ENCODE results near the gene PARVA. TPM values are rescaled to one million over a fixed set of nuclear protein-coding genes. Genes with fewer than 3 reads are reported as not detected.

PARVA gene
- total and polyA plus RNA-seq, 9 of the 15 experiments (the other 6 are each of a cell fraction or from before 2014, with no cell fraction given): 0.11 TPM; not detected in 8

DNA sequence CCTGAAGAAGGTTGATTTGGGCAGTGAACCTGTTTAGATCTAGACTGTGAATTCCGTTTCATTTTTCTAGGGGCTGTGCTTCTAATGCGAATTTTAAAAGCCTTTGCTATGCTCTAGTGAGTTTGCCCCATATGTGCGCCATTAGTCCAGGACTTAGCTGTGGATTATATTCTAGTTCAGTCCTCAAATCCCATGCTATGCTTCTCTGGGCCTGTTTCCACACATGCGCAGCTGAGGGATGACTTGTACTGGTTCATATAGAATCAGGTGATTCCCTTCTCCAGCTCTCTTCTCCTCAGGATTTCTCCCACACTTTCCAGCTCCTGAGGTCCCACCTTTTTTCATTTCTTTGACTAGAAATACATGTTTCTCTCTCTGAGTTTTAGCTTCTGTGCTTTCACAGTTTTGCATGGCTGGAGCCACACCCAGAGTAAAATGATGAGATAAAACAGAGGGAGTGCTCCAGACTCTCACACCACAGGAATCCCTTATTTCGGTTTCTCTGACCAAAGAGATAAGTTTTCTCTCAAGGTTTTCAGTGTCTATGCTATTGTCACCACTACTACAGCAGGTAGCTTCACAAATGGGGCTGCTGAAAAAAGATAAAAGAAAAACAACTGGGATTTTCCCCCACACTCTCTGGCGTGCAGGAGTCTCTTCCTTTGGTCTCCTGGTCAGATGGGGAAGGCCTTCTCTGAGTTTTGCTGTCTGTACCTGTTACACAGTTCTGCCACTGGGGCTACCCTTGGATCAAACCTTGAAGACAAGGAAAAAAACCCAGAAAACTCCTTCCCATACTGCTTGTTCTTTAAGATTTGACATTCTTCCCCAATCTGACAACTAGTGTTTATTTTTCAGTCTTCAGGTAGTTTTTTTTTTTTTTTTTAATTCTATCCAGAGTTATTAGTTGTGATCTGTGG lies 200.6 kb downstream of the PARVA start (continued):
- TF ChIP-seq, protein P1, sequence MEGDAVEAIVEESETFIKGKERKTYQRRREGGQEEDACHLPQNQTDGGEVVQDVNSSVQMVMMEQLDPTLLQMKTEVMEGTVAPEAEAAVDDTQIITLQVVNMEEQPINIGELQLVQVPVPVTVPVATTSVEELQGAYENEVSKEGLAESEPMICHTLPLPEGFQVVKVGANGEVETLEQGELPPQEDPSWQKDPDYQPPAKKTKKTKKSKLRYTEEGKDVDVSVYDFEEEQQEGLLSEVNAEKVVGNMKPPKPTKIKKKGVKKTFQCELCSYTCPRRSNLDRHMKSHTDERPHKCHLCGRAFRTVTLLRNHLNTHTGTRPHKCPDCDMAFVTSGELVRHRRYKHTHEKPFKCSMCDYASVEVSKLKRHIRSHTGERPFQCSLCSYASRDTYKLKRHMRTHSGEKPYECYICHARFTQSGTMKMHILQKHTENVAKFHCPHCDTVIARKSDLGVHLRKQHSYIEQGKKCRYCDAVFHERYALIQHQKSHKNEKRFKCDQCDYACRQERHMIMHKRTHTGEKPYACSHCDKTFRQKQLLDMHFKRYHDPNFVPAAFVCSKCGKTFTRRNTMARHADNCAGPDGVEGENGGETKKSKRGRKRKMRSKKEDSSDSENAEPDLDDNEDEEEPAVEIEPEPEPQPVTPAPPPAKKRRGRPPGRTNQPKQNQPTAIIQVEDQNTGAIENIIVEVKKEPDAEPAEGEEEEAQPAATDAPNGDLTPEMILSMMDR (IDR thresholded peaks at IDR 0.05 in 2 of 3, conservative IDR thresholded peaks at IDR 0.05 in 1 of 3; ENCODE audit: insufficient read depth in 2 of 3, low read depth in 1 of 3, low read length in 3 of 3): peak in 2 of 3 experiments; percentile 25 to 46; a peak in 4 of 6 replicates
- TF ChIP-seq NRF1 (conservative IDR thresholded peaks at IDR 0.05 in 1 of 2, IDR thresholded peaks at IDR 0.05 in 1 of 2): peak; percentile 83 to 86
- no peak for TF ChIP-seq CHD2 (IDR thresholded peaks at IDR 0.05; ENCODE audit: low read depth, low read length)
- no peak for TF ChIP-seq RB1 (IDR thresholded peaks at IDR 0.05; ENCODE audit: low read depth)
- peak; percentile 78 for TF ChIP-seq MECOM (CRISPR knock-in tag; IDR thresholded peaks at IDR 0.05)
- TF ChIP-seq CBFA2T2 (conservative IDR thresholded peaks at IDR 0.05): peak; percentile 82
- no peak for TF ChIP-seq EHMT2 (IDR thresholded peaks at IDR 0.05)
- no peak for TF ChIP-seq CHD1 (IDR thresholded peaks at IDR 0.05; ENCODE audit: low read length)
- no peak for TF ChIP-seq ZNF3 (CRISPR knock-in tag; IDR thresholded peaks at IDR 0.05)
- TF ChIP-seq FOXK2 (conservative IDR thresholded peaks at IDR 0.05 in 1 of 2, IDR thresholded peaks at IDR 0.05 in 1 of 2; ENCODE audit: low read depth in 2 of 2): no peak
- TF ChIP-seq, protein P2, sequence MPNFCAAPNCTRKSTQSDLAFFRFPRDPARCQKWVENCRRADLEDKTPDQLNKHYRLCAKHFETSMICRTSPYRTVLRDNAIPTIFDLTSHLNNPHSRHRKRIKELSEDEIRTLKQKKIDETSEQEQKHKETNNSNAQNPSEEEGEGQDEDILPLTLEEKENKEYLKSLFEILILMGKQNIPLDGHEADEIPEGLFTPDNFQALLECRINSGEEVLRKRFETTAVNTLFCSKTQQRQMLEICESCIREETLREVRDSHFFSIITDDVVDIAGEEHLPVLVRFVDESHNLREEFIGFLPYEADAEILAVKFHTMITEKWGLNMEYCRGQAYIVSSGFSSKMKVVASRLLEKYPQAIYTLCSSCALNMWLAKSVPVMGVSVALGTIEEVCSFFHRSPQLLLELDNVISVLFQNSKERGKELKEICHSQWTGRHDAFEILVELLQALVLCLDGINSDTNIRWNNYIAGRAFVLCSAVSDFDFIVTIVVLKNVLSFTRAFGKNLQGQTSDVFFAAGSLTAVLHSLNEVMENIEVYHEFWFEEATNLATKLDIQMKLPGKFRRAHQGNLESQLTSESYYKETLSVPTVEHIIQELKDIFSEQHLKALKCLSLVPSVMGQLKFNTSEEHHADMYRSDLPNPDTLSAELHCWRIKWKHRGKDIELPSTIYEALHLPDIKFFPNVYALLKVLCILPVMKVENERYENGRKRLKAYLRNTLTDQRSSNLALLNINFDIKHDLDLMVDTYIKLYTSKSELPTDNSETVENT (CRISPR knock-in tag; IDR thresholded peaks at IDR 0.05): no peak
- TF ChIP-seq KDM1A (IDR thresholded peaks at IDR 0.05): peak; percentile 65 to 67
- TF ChIP-seq, protein P3, sequence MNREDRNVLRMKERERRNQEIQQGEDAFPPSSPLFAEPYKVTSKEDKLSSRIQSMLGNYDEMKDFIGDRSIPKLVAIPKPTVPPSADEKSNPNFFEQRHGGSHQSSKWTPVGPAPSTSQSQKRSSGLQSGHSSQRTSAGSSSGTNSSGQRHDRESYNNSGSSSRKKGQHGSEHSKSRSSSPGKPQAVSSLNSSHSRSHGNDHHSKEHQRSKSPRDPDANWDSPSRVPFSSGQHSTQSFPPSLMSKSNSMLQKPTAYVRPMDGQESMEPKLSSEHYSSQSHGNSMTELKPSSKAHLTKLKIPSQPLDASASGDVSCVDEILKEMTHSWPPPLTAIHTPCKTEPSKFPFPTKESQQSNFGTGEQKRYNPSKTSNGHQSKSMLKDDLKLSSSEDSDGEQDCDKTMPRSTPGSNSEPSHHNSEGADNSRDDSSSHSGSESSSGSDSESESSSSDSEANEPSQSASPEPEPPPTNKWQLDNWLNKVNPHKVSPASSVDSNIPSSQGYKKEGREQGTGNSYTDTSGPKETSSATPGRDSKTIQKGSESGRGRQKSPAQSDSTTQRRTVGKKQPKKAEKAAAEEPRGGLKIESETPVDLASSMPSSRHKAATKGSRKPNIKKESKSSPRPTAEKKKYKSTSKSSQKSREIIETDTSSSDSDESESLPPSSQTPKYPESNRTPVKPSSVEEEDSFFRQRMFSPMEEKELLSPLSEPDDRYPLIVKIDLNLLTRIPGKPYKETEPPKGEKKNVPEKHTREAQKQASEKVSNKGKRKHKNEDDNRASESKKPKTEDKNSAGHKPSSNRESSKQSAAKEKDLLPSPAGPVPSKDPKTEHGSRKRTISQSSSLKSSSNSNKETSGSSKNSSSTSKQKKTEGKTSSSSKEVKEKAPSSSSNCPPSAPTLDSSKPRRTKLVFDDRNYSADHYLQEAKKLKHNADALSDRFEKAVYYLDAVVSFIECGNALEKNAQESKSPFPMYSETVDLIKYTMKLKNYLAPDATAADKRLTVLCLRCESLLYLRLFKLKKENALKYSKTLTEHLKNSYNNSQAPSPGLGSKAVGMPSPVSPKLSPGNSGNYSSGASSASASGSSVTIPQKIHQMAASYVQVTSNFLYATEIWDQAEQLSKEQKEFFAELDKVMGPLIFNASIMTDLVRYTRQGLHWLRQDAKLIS (CRISPR knock-in tag; IDR thresholded peaks at IDR 0.05): no peak
- TF ChIP-seq BMI1 (IDR thresholded peaks at IDR 0.05; ENCODE audit: low read length): no peak
- TF ChIP-seq ETV1 (tag; conservative IDR thresholded peaks at IDR 0.05; ENCODE audit: low read depth): no peak
- TF ChIP-seq HDAC2 (IDR thresholded peaks at IDR 0.05): 0 out of 2 replicates have a peak, but pooled peaks have one; percentile 14
- TF ChIP-seq MTA2 (IDR thresholded peaks at IDR 0.05; ENCODE audit: low read depth): peak; percentile 44; the same call in 1 of the 2 replicates
- TF ChIP-seq TAL1 (IDR thresholded peaks at IDR 0.05): peak; percentile 65
- peak; percentile 81 for TF ChIP-seq NCOR1 (IDR thresholded peaks at IDR 0.05)
- TF ChIP-seq KLF16 (IDR thresholded peaks at IDR 0.05): peak; percentile 68; the same call in 1 of the 2 replicates
- TF ChIP-seq SRSF7 (optimal IDR thresholded peaks at IDR 0.05; ENCODE audit: low read depth, low read length): no peak
- TF ChIP-seq DPF2 (IDR thresholded peaks at IDR 0.05): peak; percentile 72
- peak; percentile 76 for TF ChIP-seq SMARCA4 (IDR thresholded peaks at IDR 0.05)

Measured in K562 (cell line).